Measurements from ENCODE around the gene IL17D. TPM values are rescaled to one million over a fixed set of nuclear protein-coding genes. Genes with fewer than 3 reads are reported as not detected.

Gene IL17D
- total and polyA plus RNA-seq, 2 experiments from 2014 or later, result 1.6 to 2.3 TPM

- Histone ChIP-seq H2AFZ (no peak overlapping the region), H3F3A (replicated peaks; ENCODE audit: low read depth) (0 out of 2 replicates have a peak, but pooled peaks cover 6% of the 10 kb centered on the region), H3K27ac (ENCODE audit: low read depth) (no peak overlapping the region), H3K4me3 (no peak overlapping the region), H3K4me1 (ENCODE audit: insufficient read depth) (no peaks in the 10 kb centered on the region; the same call in 1 of the 2 replicates), H3K27me3 (ENCODE audit: insufficient read depth) (peaks cover 32% of the 10 kb centered on the region), H3K36me3 (ENCODE audit: insufficient read depth) (no peaks in the 10 kb centered on the region), H4K20me1 (replicated peaks; ENCODE audit: insufficient read depth) (no peaks in the 10 kb centered on the region), H3K79me2 (replicated peaks; ENCODE audit: insufficient read depth) (no peaks in the 10 kb centered on the region), H3K4me2 (no peak overlapping the region), H3K9me2 (ENCODE audit: insufficient read depth) (no peaks in the 10 kb centered on the region)
- Mint-ChIP-seq H3K27me3 (ENCODE audit: insufficient read depth, low read depth, poor library complexity) (peaks cover 14% of the 10 kb centered on the region), H3K27ac (no peak overlapping the region), H3K4me1 (peaks cover 10% of the 10 kb centered on the region), H3K9me3 (no peaks in the 10 kb centered on the region), H3K4me3 (no peak overlapping the region), H3K36me3 (ENCODE audit: low read depth) (no peaks in the 10 kb centered on the region)
- DNase-seq (ENCODE audit: low spot score) (no peak), ATAC-seq (no peak)
- TF ChIP-seq NANOG (IDR thresholded peaks at IDR 0.05; ENCODE audit: borderline replicate concordance), result no peak
- TF ChIP-seq EZH2phosphoT487 (IDR thresholded peaks at IDR 0.05; ENCODE audit: unreplicated experiment), result no peak
- TF ChIP-seq STAT1 (IDR thresholded peaks at IDR 0.05; ENCODE audit: unreplicated experiment), result no peak
- no peak for TF ChIP-seq EZH2 (IDR thresholded peaks at IDR 0.05; ENCODE audit: low read depth, unreplicated experiment)
- TF ChIP-seq, protein P1, sequence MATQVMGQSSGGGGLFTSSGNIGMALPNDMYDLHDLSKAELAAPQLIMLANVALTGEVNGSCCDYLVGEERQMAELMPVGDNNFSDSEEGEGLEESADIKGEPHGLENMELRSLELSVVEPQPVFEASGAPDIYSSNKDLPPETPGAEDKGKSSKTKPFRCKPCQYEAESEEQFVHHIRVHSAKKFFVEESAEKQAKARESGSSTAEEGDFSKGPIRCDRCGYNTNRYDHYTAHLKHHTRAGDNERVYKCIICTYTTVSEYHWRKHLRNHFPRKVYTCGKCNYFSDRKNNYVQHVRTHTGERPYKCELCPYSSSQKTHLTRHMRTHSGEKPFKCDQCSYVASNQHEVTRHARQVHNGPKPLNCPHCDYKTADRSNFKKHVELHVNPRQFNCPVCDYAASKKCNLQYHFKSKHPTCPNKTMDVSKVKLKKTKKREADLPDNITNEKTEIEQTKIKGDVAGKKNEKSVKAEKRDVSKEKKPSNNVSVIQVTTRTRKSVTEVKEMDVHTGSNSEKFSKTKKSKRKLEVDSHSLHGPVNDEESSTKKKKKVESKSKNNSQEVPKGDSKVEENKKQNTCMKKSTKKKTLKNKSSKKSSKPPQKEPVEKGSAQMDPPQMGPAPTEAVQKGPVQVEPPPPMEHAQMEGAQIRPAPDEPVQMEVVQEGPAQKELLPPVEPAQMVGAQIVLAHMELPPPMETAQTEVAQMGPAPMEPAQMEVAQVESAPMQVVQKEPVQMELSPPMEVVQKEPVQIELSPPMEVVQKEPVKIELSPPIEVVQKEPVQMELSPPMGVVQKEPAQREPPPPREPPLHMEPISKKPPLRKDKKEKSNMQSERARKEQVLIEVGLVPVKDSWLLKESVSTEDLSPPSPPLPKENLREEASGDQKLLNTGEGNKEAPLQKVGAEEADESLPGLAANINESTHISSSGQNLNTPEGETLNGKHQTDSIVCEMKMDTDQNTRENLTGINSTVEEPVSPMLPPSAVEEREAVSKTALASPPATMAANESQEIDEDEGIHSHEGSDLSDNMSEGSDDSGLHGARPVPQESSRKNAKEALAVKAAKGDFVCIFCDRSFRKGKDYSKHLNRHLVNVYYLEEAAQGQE (IDR thresholded peaks at IDR 0.05; ENCODE audit: unreplicated experiment), result no peak
- TF ChIP-seq JUNB (IDR thresholded peaks at IDR 0.05; ENCODE audit: unreplicated experiment), result no peak
- TF ChIP-seq ZNF462 (CRISPR knock-in tag; IDR thresholded peaks at IDR 0.05), result no peak
Measured at GRCh38 chr13:20718958-20719566, 15.6 kb downstream of the IL17D start.

All from GM23338 (cell line).